HG03565 (cell line): ENCODE data around the gene GSE1.

Source experiments
- ATAC-seq: cut with Tn5 transposase; IDR thresholded peaks from one replicate; pipeline ENCODE4 v1.9.1; 2021; ENCODE audit warnings: mild to moderate bottlenecking, moderate library complexity; ENCODE audit not compliant: unreplicated experiment

GSE1 gene

GRCh38 chr16:85696781-85697180 lies 83.7 kb downstream of the GSE1 start:
- no peak for ATAC-seq

GRCh38 chr16:85697431-85697830 lies 84.3 kb downstream of the GSE1 start:
- no peak for ATAC-seq

GRCh38 chr16:85698459-85698891 lies 85.4 kb downstream of the GSE1 start:
- no peak for ATAC-seq

GRCh38 chr16:85698935-85699558 lies 85.9 kb downstream of the GSE1 start:
- no peak for ATAC-seq

- ATAC-seq = no peak
These were observed 86.5 kb downstream of the GSE1 start for GRCh38 chr16:85699628-85700027.

- ATAC-seq = no peak
These were observed 90.9 kb downstream of the GSE1 start for GRCh38 chr16:85704011-85704410.

GRCh38 chr16:85704900-85705846 lies 92.1 kb downstream of the GSE1 start:
- ATAC-seq = no peak

- ATAC-seq = no peak
These were observed 93.4 kb downstream of the GSE1 start for GRCh38 chr16:85706449-85707034.

GRCh38 chr16:85707528-85708095 lies 94.5 kb downstream of the GSE1 start:
- no peak for ATAC-seq

GRCh38 chr16:85708338-85708737 lies 95.2 kb downstream of the GSE1 start:
- ATAC-seq = no peak

- no peak for ATAC-seq
These were observed 96.9 kb downstream of the GSE1 start for GRCh38 chr16:85709766-85710585.

- ATAC-seq = no peak
These were observed 97.6 kb downstream of the GSE1 start for GRCh38 chr16:85710732-85711131.

GRCh38 chr16:85711982-85712587 lies 99.0 kb downstream of the GSE1 start:
- no peak for ATAC-seq

GRCh38 chr16:85712801-85713200 lies 99.7 kb downstream of the GSE1 start:
- ATAC-seq = no peak

GRCh38 chr16:85715169-85716021 lies 102.3 kb downstream of the GSE1 start:
- no peak for ATAC-seq

- no peak for ATAC-seq
These were observed 103.0 kb downstream of the GSE1 start for GRCh38 chr16:85716022-85716679.

- no peak for ATAC-seq
These were observed 103.5 kb downstream of the GSE1 start for GRCh38 chr16:85716680-85717038.

- ATAC-seq = no peak
These were observed 104.5 kb downstream of the GSE1 start for GRCh38 chr16:85717393-85718152.
